H1 (cell line): ENCODE measurements around the gene SPATA31D4. TPM values are rescaled to one million over a fixed set of nuclear protein-coding genes. Genes with fewer than 3 reads are reported as not detected.

Experiments
- CTCF ChIA-PET: fragments of 300-600 bp; sonication (Branson Sonifier 250); formaldehyde crosslinking; loops from one replicate; lab custom pipeline; 2021; ENCODE audit not compliant: partially characterized antibody; lab: Charles Lee
- POLR2A ChIA-PET: fragments of 300-600 bp; sonication (Branson Sonifier 250); formaldehyde crosslinking; loops from one replicate; lab custom pipeline; 2021; ENCODE audit warnings: inconsistent platforms; ENCODE audit not compliant: partially characterized antibody; lab: Charles Lee
- DNase-seq, 2 experiments: peaks; one replicate each; pipeline versions ENCODE4 v3.0.0 to v3.0.0-alpha.2; 2010 to 2022; ENCODE audit warnings: low spot score in 2 of 2, low read depth in 1 of 2, mixed read lengths in 1 of 2
- FAIRE-seq: peaks from 2 replicates; lab custom pipeline; 2011; peaks lifted over from hg19 to GRCh38; lab: Jason Lieb, UNC
- H2AFZ ChIP-seq: 2 replicates; pipeline ENCODE4 v1.8.1; 2012; ENCODE audit warnings: low read length, inconsistent platforms
- H2AK5ac ChIP-seq: 2 replicates; pipeline ENCODE4 v1.6.1; 2013; ENCODE audit warnings: low read depth, low read length
- H2BK120ac ChIP-seq: replicated peaks from 2 replicates; pipeline ENCODE3; 2013; ENCODE audit warnings: low read depth, low read length, inconsistent platforms
- H2BK12ac ChIP-seq: 2 replicates; pipeline ENCODE4 v1.6.1; 2013; ENCODE audit warnings: low read depth, low read length
- H2BK15ac ChIP-seq: 2 replicates; pipeline ENCODE4 v1.6.1; 2013; ENCODE audit warnings: low read length
- H2BK20ac ChIP-seq: 2 replicates; pipeline ENCODE4 v1.6.1; 2013; ENCODE audit warnings: low read length
- H2BK5ac ChIP-seq: 2 replicates; pipeline ENCODE4 v1.6.1; 2013; ENCODE audit warnings: low read depth, low read length
- H3K14ac ChIP-seq: 2 replicates; pipeline ENCODE4 v1.6.1; 2013; ENCODE audit warnings: inconsistent platforms; ENCODE audit not compliant: insufficient read length
- H3K18ac ChIP-seq: 2 replicates; pipeline ENCODE4 v1.6.1; 2013; ENCODE audit warnings: low read length; ENCODE audit errors: extremely low read depth
- H3K23ac ChIP-seq: 2 replicates; pipeline ENCODE4 v1.6.1; 2013; ENCODE audit warnings: inconsistent platforms; ENCODE audit not compliant: insufficient read length
- H3K23me2 ChIP-seq: 2 replicates; pipeline ENCODE4 v1.6.1; 2013; ENCODE audit warnings: low read depth, low read length
- H3K27ac ChIP-seq: 2 replicates; pipeline ENCODE4 v1.6.1; 2011; ENCODE audit warnings: low read depth, low read length, inconsistent platforms
- H3K27me3 ChIP-seq, 4 experiments: replicated peaks in 1 of 4; 1 replicate in 1 of 4; 2 replicates in 3 of 4; pipeline versions ENCODE4 v1.6.1 to v1.8.1; 2011 to 2013; ENCODE audit warnings: low read length in 3 of 4, mild to moderate bottlenecking in 3 of 4, inconsistent platforms in 2 of 4, mixed read lengths in 2 of 4, moderate library complexity in 1 of 4; ENCODE audit not compliant: control insufficient read depth in 3 of 4, insufficient read depth in 3 of 4; ENCODE audit errors: extremely low read depth in 1 of 4
- H3K36me3 ChIP-seq, 4 experiments: 2 replicates each; pipeline versions ENCODE4 v1.6.1 to v1.8.1; 2011 to 2013; ENCODE audit warnings: mild to moderate bottlenecking in 4 of 4, low read length in 3 of 4, moderate library complexity in 2 of 4, control low read depth in 1 of 4, inconsistent platforms in 1 of 4; ENCODE audit not compliant: insufficient read depth in 4 of 4, control insufficient read depth in 2 of 4
- H3K4ac ChIP-seq: replicated peaks from 2 replicates; pipeline ENCODE3; 2013; ENCODE audit warnings: low read length, low read depth, mixed read lengths, inconsistent platforms; ENCODE audit not compliant: insufficient read length
- H3K4me1 ChIP-seq, 4 experiments: replicated peaks in 1 of 4; 1 replicate in 1 of 4; 2 replicates in 3 of 4; pipeline versions ENCODE4 v1.6.1 to v1.8.1; 2011 to 2013; ENCODE audit warnings: low read length in 3 of 4, inconsistent platforms in 2 of 4, mixed read lengths in 1 of 4; ENCODE audit not compliant: insufficient read depth in 4 of 4, control insufficient read depth in 3 of 4
- H3K4me2 ChIP-seq, 2 experiments: 2 replicates each; pipeline versions ENCODE4 v1.6.1 to v1.8.1; 2011 to 2013; ENCODE audit warnings: low read depth in 2 of 2, low read length in 2 of 2, control low read depth in 1 of 2, inconsistent platforms in 1 of 2, mild to moderate bottlenecking in 1 of 2; ENCODE audit not compliant: insufficient read depth in 1 of 2
- H3K4me3 ChIP-seq, 4 experiments: fragments of 200-600, 300-600 bp in 1 of 4; sonication (generic), shearing (Covaris generic), sonication (Bioruptor Twin) in 1 of 4; 2 replicates each; pipeline versions ENCODE4 v1.5.1 to v1.8.1; 2011 to 2016; ENCODE audit warnings: low read length in 4 of 4, low read depth in 3 of 4, control low read depth in 2 of 4, inconsistent platforms in 2 of 4, mild to moderate bottlenecking in 2 of 4, mixed read lengths in 1 of 4, moderate library complexity in 1 of 4; ENCODE audit not compliant: insufficient read depth in 2 of 4; ENCODE audit errors: extremely low read depth in 1 of 4
- H3K56ac ChIP-seq: replicated peaks from 2 replicates; pipeline ENCODE3; 2013; ENCODE audit warnings: low read depth, mild to moderate bottlenecking, mixed read lengths, low read length, inconsistent platforms; ENCODE audit not compliant: insufficient read length
- H3K79me1 ChIP-seq: 2 replicates; pipeline ENCODE4 v1.6.1; 2013; ENCODE audit warnings: low read depth, low read length, control low read depth
- H3K79me2 ChIP-seq, 2 experiments: 2 replicates each; pipeline versions ENCODE4 v1.6.1 to v1.8.1; 2012 to 2013; ENCODE audit warnings: low read length in 2 of 2, mild to moderate bottlenecking in 2 of 2, inconsistent platforms in 1 of 2; ENCODE audit not compliant: insufficient read depth in 2 of 2, control insufficient read depth in 1 of 2
- H3K9ac ChIP-seq, 4 experiments: replicated peaks in 1 of 4; 1 replicate in 1 of 4; 2 replicates in 3 of 4; pipeline versions ENCODE4 v1.6.1 to v1.8.1; 2011 to 2013; ENCODE audit warnings: low read depth in 3 of 4, low read length in 3 of 4, control low read depth in 2 of 4, mild to moderate bottlenecking in 2 of 4, moderate library complexity in 2 of 4, inconsistent platforms in 1 of 4; ENCODE audit errors: extremely low read depth in 1 of 4
- H3K9me3 ChIP-seq, 2 experiments: 2 replicates each; pipeline versions ENCODE4 v1.6.1 to v1.8.1; 2012 to 2013; ENCODE audit warnings: mild to moderate bottlenecking in 2 of 2, moderate library complexity in 2 of 2, control low read depth in 1 of 2, inconsistent platforms in 1 of 2, low read depth in 1 of 2, low read length in 1 of 2, mixed read lengths in 1 of 2; ENCODE audit not compliant: insufficient read depth in 2 of 2
- H4K20me1 ChIP-seq, 2 experiments: replicated peaks in 1 of 2; 2 replicates each; pipeline versions ENCODE3 to v1.8.1; 2011 to 2013; ENCODE audit warnings: inconsistent platforms in 2 of 2, low read length in 2 of 2, mild to moderate bottlenecking in 1 of 2; ENCODE audit not compliant: insufficient read depth in 2 of 2, control insufficient read depth in 1 of 2
- H4K5ac ChIP-seq: 2 replicates; pipeline ENCODE4 v1.6.1; 2013; ENCODE audit warnings: low read length, low read depth, mixed read lengths, inconsistent platforms; ENCODE audit not compliant: insufficient read length
- H4K8ac ChIP-seq: 2 replicates; pipeline ENCODE4 v1.8.0; 2013; ENCODE audit warnings: mild to moderate bottlenecking, moderate library complexity, low read length, inconsistent platforms; ENCODE audit not compliant: insufficient read depth; ENCODE audit errors: extremely low read depth
- H4K91ac ChIP-seq: replicated peaks from 2 replicates; pipeline ENCODE3; 2013; ENCODE audit warnings: low read length, mixed read lengths, inconsistent platforms; ENCODE audit not compliant: insufficient read length
- CBX5 ChIP-seq: fragments of 300-800, 300-1000 bp; sonication (generic); IDR thresholded peaks from 2 replicates; pipeline ENCODE4 v1.7.1; 2016; ENCODE audit warnings: antibody characterized with exemption, low read length, low read depth
- KDM4A ChIP-seq: IDR thresholded peaks from one replicate; pipeline ENCODE4 v1.7.1; 2012; ENCODE audit warnings: low read depth, mild to moderate bottlenecking, moderate library complexity, low read length, inconsistent platforms; ENCODE audit not compliant: severe bottlenecking
- WGBS, 2 experiments: shearing (Covaris generic) in 1 of 2; methylation state at CpG; one replicate each; pipeline versions ENCODE4 v1.1.6 to v1.1.7; 2013 to 2015; ENCODE audit warnings: low lambda C conversion rate in 2 of 2, mixed read lengths in 2 of 2, inconsistent platforms in 1 of 2, low coverage in 1 of 2, missing lambda C conversion rate in 1 of 2; ENCODE audit not compliant: insufficient replicate concordance in 2 of 2, insufficient coverage in 1 of 2, insufficient read length in 1 of 2; ENCODE audit errors: extremely low coverage in 1 of 2, missing lambda C conversion rate in 1 of 2; 5-methylcytosine and 5-hydroxymethylcytosine counted together
- polyA plus RNA-seq, 7 experiments: library from polyadenylated mRNA; depleted of rRNA in 3 of 7; stranded (reverse) in 5 of 7; unstranded in 2 of 7; fragments of >200 nt in 5 of 7; fragments of 200-250 nt in 2 of 7; gene quantifications; 1 replicate in 5 of 7; 2 replicates in 1 of 7; 4 replicates in 1 of 7; pipeline versions ENCODE4 v1.2.1 to v1.2.3, GENCODE V29; 2011 to 2013; ENCODE audit warnings: missing spikeins in 2 of 7, mixed read lengths in 2 of 7
- total RNA-seq: library from RNA; stranded (reverse); fragmentation: NEBNext Ultra II Directional; extraction: Animal tissue kit (Norgen Biotek cat#: 25700); gene quantifications from 2 replicates; pipeline ENCODE4 v1.2.1, GENCODE V29; 2021

SPATA31D4 gene
- total and polyA plus RNA-seq, 2 of the 8 experiments (the other 6 are each of a cell fraction or from before 2014, with no cell fraction given): not detected

GRCh38 chr9:81953096-81953495 is 24.9 kb downstream of the SPATA31D4 start:
- Histone ChIP-seq H3K4me1 (no peaks in the 10 kb centered on the region), H4K20me1 (no peaks in the 10 kb centered on the region), H2AK5ac (no peak overlapping the region), H4K91ac (no peak overlapping the region), H3K56ac (no peak overlapping the region), H3K4me2 (no peak overlapping the region), H2BK20ac (no peak overlapping the region), H2BK5ac (no peak overlapping the region), H2BK15ac (no peak overlapping the region), H3K23ac (no peak overlapping the region), H3K18ac (no peak overlapping the region)
- POLR2A ChIA-PET: no interaction called here
- CTCF ChIA-PET: no interaction called here
- FAIRE-seq: no peak
- DNase-seq: no peak
- TF ChIP-seq CBX5: no peak
- TF ChIP-seq KDM4A: no peak
- TF ChIP-seq, all 59 proteins: peak for 0
- Histone ChIP-seq H3K27ac (no peak overlapping the region), H2AFZ (no peak overlapping the region), H3K27me3 (no peaks in the 10 kb centered on the region), H3K9me3 (peaks cover 13 to 17% of the 10 kb centered on the region in 2 experiments; a peak in 3 of 4 replicates), H3K14ac (no peak overlapping the region), H2BK120ac (no peak overlapping the region), H3K4me3 (no peak overlapping the region), H4K5ac (no peak overlapping the region), H3K23me2 (peaks cover 1% of the 10 kb centered on the region; the same call in 1 of the 2 replicates), H3K4ac (no peak overlapping the region), H4K8ac (no peak overlapping the region), H3K36me3 (no peaks in the 10 kb centered on the region), H3K79me2 (no peaks in the 10 kb centered on the region), H2BK12ac (no peak overlapping the region), H3K79me1 (no peaks in the 10 kb centered on the region), H3K9ac (no peak overlapping the region)
- 100% methylated on average over 1 of the region's 1 CpG; no CpG with 5 or more reads in 1 of the 2 experiments for WGBS, 2 experiments
